PC-9 (cell line): ENCODE data around the gene GABRG2.

Experiments
- EZH2 ChIP-seq: fragments of 200-600 bp; sonication (generic); IDR thresholded peaks from 2 replicates; pipeline ENCODE4 v1.8.0; 2017; ENCODE audit warnings: antibody characterized with exemption, low read depth
- TF ChIP-seq, protein P1 (sequence below): fragments of 200-600 bp; sonication (generic); conservative IDR thresholded peaks from 2 replicates; pipeline ENCODE4 v1.6.1; 2017; ENCODE audit warnings: mixed run types, antibody characterized with exemption, mild to moderate bottlenecking, moderate library complexity

DNA sequence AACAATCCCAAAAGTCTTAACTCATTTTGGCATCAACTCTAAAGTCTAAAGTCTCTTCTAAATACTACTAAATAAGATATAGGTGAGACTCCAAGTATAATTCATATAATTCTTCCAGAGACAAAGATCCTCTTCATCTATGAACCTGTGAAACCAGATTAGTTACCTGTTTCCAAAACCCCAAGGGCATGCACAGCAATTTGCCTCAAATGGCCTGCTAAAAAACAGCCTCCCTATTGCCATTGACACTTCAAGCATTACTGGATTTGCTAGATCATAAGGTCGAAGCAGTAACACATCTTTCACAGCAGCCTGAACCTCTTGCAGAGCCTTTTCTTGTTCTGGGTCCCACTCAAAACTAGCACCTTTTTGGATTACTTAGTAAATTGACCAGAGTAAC, 20.3 kb upstream of the GABRG2 start:
- no peak for TF ChIP-seq EZH2
- TF ChIP-seq, protein P1, sequence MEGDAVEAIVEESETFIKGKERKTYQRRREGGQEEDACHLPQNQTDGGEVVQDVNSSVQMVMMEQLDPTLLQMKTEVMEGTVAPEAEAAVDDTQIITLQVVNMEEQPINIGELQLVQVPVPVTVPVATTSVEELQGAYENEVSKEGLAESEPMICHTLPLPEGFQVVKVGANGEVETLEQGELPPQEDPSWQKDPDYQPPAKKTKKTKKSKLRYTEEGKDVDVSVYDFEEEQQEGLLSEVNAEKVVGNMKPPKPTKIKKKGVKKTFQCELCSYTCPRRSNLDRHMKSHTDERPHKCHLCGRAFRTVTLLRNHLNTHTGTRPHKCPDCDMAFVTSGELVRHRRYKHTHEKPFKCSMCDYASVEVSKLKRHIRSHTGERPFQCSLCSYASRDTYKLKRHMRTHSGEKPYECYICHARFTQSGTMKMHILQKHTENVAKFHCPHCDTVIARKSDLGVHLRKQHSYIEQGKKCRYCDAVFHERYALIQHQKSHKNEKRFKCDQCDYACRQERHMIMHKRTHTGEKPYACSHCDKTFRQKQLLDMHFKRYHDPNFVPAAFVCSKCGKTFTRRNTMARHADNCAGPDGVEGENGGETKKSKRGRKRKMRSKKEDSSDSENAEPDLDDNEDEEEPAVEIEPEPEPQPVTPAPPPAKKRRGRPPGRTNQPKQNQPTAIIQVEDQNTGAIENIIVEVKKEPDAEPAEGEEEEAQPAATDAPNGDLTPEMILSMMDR = no peak
